HEK293 (cell line): ENCODE measurements around the gene LITAFD.
A peak's percentile ranks its signal among the peaks of the same experiment; 100 is the strongest.

Experiments
- CTCF ChIA-PET: fragments of 350-600 bp; formaldehyde crosslinking; extraction: SDS; loops from one replicate; lab custom pipeline; 2021; ENCODE audit warnings: antibody characterized with exemption; lab: Yijun Ruan, JAX
- POLR2A ChIA-PET: fragments of 300-600 bp; formaldehyde crosslinking; extraction: SDS; loops from one replicate; lab custom pipeline; 2020; ENCODE audit warnings: antibody characterized with exemption, inconsistent platforms; lab: Yijun Ruan, JAX
- H3K27ac ChIP-seq: fragments of 200-500 bp; sonication (Bioruptor generic); 2 replicates; pipeline ENCODE4 v1.5.1; 2014; ENCODE audit warnings: low read depth, low read length, control low read depth, inconsistent platforms; ENCODE audit errors: extremely low read depth
- H3K36me3 ChIP-seq, 2 experiments: fragments of 200-500 bp in 1 of 2; sonication (Bioruptor generic) in 1 of 2; 1 replicate in 1 of 2; 2 replicates in 1 of 2; pipeline ENCODE4 v1.5.1; 2014 to 2017; ENCODE audit warnings: inconsistent platforms in 2 of 2, low read length in 2 of 2; ENCODE audit not compliant: control insufficient read depth in 2 of 2, insufficient read depth in 1 of 2
- H3K4me1 ChIP-seq: fragments of 200-500 bp; sonication (Bioruptor generic); 2 replicates; pipeline ENCODE4 v1.5.1; 2014; ENCODE audit warnings: mild to moderate bottlenecking, low read length, inconsistent platforms; ENCODE audit not compliant: control insufficient read depth, insufficient read depth
- H3K4me3 ChIP-seq: 2 replicates; pipeline ENCODE4 v1.5.1; 2011; ENCODE audit warnings: low read depth, mild to moderate bottlenecking, control low read depth, low read length, moderate library complexity
- H3K9me3 ChIP-seq: fragments of 200-500 bp; sonication (Bioruptor generic); 2 replicates; pipeline ENCODE4 v1.5.1; 2014; ENCODE audit warnings: low read depth, low read length, inconsistent platforms; ENCODE audit not compliant: control insufficient read depth, insufficient read depth
- HOXC10 ChIP-seq: sonication (generic); formaldehyde crosslinking; IDR thresholded peaks from 2 replicates; pipeline ENCODE4 v1.8.1; 2023; ENCODE audit warnings: mild to moderate bottlenecking, missing genetic modification reagents
- KLF1 ChIP-seq: fragments of 450-650 bp; formaldehyde crosslinking; IDR thresholded peaks from 2 replicates; pipeline ENCODE4 v1.5.1; 2016; ENCODE audit warnings: missing biosample characterization, missing genetic modification characterization
- SCRT2 ChIP-seq: fragments of 450-650 bp; formaldehyde crosslinking; IDR thresholded peaks from 2 replicates; pipeline ENCODE4 v1.5.1; 2016; ENCODE audit warnings: missing biosample characterization, missing genetic modification characterization
- WT1 ChIP-seq: fragments of 450-650 bp; formaldehyde crosslinking; IDR thresholded peaks from 2 replicates; pipeline ENCODE4 v1.5.1; 2016; ENCODE audit warnings: missing biosample characterization, missing genetic modification characterization
- ZBTB20 ChIP-seq: fragments of 450-650 bp; formaldehyde crosslinking; IDR thresholded peaks from 2 replicates; pipeline ENCODE4 v1.5.1; 2016; ENCODE audit warnings: missing biosample characterization, missing genetic modification characterization
- ZNF2 ChIP-seq: fragments of 450-650 bp; formaldehyde crosslinking; IDR thresholded peaks from 2 replicates; pipeline ENCODE4 v1.5.1; 2016; ENCODE audit warnings: missing biosample characterization, missing genetic modification characterization
- ZNF202 ChIP-seq: fragments of 450-650 bp; formaldehyde crosslinking; IDR thresholded peaks from 2 replicates; pipeline ENCODE4 v1.5.1; 2016; ENCODE audit warnings: missing biosample characterization, missing genetic modification characterization, borderline replicate concordance
- ZNF76 ChIP-seq: fragments of 450-650 bp; formaldehyde crosslinking; IDR thresholded peaks from 2 replicates; pipeline ENCODE4; 2016; ENCODE audit warnings: low read depth, missing biosample characterization, missing genetic modification characterization, borderline replicate concordance
- TF ChIP-seq, protein P1 (sequence below): IDR thresholded peaks from 2 replicates; pipeline ENCODE4 v1.6.1; 2011; ENCODE audit warnings: mild to moderate bottlenecking, low read depth, low read length, borderline replicate concordance
- TF ChIP-seq, protein P2 (sequence below): fragments of 450-650 bp; formaldehyde crosslinking; IDR thresholded peaks from 2 replicates; pipeline ENCODE4 v1.5.1; 2016; ENCODE audit warnings: missing biosample characterization, missing genetic modification characterization
- TF ChIP-seq, protein P3 (sequence below): fragments of 450-650 bp; formaldehyde crosslinking; IDR thresholded peaks from 2 replicates; pipeline ENCODE4 v1.5.1; 2016; ENCODE audit warnings: missing biosample characterization, missing genetic modification characterization
- TF ChIP-seq, protein P4 (sequence below): fragments of 450-650 bp; formaldehyde crosslinking; IDR thresholded peaks from 2 replicates; pipeline ENCODE4 v1.5.1; 2016; ENCODE audit warnings: missing biosample characterization, missing genetic modification characterization

Gene LITAFD

DNA sequence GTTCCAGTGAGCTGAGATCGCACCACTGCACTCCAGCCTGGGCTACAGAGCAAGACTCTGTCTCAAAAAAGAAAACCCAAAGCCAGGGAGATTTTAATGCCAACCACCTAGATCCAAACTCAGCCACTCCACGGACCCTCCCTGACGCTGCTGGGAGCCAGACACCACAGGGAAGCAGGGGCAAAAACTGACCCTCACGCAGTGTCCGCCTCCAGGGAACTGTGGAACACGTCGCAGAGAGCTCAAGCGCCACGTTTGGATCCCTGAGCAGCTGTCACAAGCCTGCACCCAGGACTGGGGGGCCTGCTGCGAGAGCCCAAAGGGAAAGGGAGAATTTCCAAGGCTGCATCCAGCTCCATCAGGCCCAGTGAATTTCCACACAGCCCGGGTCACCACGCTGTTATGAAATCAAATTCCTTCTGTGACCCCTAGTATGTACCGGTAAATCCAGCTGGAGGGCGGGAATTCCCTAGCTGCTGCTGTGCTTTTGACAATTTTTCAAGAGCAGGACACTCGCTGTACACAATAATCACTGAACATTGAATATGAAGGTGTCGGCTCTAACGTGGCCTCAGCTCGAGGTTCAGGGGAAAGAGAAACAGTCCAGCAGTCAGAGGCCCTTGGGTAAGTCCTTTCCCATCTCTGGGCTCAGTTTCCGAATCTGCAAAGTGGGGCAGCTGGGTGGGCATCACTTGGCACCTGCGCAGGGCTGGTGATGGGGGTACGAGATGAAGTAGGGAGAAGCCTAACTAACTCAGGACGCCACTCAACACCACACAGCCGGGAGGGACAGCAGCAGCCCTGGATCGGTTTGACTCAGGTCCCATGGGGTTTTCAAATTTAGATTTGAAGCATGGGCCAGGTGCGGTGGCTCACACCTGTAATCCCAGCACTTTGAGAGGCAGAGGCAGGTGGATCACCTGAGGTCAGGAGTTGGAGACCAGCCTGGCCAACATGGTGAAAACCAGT, 22.0 kb upstream of the LITAFD start:
- CTCF ChIA-PET = interaction anchor here (0.8 kb wide), 1 partner anchor 19 kb away, joined by 6 read pairs; no protein-coding TSS in a partner anchor
- H3K27ac ChIP-seq = no peak overlapping the region
- H3K4me1 ChIP-seq = peaks cover 8% of the 10 kb centered on the region
- H3K4me3 ChIP-seq = no peak overlapping the region
- peaks cover 0 to 46% of the 10 kb centered on the region in 2 experiments; a peak in 2 of 3 replicates for H3K36me3 ChIP-seq
- no peak for TF ChIP-seq ZNF2 (tag by site-specific recombination)
- TF ChIP-seq, protein P1, sequence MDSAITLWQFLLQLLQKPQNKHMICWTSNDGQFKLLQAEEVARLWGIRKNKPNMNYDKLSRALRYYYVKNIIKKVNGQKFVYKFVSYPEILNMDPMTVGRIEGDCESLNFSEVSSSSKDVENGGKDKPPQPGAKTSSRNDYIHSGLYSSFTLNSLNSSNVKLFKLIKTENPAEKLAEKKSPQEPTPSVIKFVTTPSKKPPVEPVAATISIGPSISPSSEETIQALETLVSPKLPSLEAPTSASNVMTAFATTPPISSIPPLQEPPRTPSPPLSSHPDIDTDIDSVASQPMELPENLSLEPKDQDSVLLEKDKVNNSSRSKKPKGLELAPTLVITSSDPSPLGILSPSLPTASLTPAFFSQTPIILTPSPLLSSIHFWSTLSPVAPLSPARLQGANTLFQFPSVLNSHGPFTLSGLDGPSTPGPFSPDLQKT = no peak
- TF ChIP-seq SCRT2 (tag by site-specific recombination) = no peak
- TF ChIP-seq ZNF202 (tag by site-specific recombination) = no peak
- no peak for TF ChIP-seq ZNF76 (tag by site-specific recombination)
- TF ChIP-seq, protein P2, sequence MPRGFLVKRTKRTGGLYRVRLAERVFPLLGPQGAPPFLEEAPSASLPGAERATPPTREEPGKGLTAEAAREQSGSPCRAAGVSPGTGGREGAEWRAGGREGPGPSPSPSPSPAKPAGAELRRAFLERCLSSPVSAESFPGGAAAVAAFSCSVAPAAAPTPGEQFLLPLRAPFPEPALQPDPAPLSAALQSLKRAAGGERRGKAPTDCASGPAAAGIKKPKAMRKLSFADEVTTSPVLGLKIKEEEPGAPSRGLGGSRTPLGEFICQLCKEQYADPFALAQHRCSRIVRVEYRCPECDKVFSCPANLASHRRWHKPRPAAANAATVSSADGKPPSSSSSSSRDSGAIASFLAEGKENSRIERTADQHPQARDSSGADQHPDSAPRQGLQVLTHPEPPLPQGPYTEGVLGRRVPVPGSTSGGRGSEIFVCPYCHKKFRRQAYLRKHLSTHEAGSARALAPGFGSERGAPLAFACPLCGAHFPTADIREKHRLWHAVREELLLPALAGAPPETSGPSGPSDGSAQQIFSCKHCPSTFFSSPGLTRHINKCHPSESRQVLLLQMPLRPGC (tag by site-specific recombination) = no peak
- TF ChIP-seq ZBTB20 (tag by site-specific recombination) = no peak
- no peak for TF ChIP-seq KLF1
- TF ChIP-seq WT1 (tag by site-specific recombination) = no peak
- no peaks in the 10 kb centered on the region for H3K9me3 ChIP-seq
- POLR2A ChIA-PET = no interaction called here

DNA sequence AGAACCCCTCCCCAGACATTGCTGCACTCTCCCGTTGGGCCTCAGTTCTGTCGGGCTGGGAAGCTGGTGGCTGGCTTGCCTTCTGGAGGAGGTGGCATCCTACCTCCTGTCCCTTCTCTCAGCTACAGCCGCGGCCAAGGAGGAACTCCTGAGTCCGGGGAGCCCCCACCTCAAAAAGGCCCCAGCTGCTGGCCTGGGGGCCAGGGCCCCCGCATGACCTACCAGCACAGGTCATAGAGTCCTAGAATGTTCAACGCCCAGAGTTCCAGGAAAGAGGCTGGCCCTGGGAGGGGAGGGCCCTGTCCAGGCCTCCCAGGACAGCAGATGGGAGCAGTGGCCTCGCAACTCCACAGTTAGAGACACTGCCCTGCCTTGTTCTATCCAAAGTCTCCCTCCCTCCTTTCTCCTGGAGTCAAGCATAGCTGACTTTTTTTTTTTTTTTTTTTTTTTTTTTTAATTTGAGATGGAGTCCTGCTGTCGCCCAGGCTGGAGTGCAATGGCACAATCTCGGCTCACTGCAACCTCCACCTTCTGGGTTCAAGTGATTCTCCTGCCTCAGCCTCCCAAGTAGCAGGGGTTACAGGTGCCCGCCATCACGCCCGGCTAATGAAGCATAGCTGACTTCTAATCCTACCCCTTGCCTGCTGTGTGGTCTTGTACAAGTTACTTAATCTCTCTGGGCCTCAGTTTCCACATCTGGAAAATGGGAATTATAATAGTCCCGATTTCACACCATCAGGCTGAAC, 20.4 kb upstream of the LITAFD start:
- Histone ChIP-seq H3K4me3 (no peak overlapping the region), H3K27ac (no peak overlapping the region), H3K9me3 (no peaks in the 10 kb centered on the region), H3K36me3 (peaks cover 0 to 39% of the 10 kb centered on the region in 2 experiments; a peak in 2 of 3 replicates), H3K4me1 (peaks cover 8% of the 10 kb centered on the region)
- ChIA-PET CTCF (interaction anchor here (0.6 to 4.2 kb wide), 4 partner anchors 12 to 632 kb away, joined by 3 to 28 read pairs (median 6); no protein-coding TSS in a partner anchor), POLR2A (no interaction called here)
- no peak for TF ChIP-seq HOXC10 (CRISPR knock-in tag)
- TF ChIP-seq, protein P3, sequence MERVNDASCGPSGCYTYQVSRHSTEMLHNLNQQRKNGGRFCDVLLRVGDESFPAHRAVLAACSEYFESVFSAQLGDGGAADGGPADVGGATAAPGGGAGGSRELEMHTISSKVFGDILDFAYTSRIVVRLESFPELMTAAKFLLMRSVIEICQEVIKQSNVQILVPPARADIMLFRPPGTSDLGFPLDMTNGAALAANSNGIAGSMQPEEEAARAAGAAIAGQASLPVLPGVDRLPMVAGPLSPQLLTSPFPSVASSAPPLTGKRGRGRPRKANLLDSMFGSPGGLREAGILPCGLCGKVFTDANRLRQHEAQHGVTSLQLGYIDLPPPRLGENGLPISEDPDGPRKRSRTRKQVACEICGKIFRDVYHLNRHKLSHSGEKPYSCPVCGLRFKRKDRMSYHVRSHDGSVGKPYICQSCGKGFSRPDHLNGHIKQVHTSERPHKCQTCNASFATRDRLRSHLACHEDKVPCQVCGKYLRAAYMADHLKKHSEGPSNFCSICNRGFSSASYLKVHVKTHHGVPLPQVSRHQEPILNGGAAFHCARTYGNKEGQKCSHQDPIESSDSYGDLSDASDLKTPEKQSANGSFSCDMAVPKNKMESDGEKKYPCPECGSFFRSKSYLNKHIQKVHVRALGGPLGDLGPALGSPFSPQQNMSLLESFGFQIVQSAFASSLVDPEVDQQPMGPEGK (tag by site-specific recombination) = 0 out of 2 replicates have a peak, but pooled peaks have one; percentile 27
- TF ChIP-seq, protein P4, sequence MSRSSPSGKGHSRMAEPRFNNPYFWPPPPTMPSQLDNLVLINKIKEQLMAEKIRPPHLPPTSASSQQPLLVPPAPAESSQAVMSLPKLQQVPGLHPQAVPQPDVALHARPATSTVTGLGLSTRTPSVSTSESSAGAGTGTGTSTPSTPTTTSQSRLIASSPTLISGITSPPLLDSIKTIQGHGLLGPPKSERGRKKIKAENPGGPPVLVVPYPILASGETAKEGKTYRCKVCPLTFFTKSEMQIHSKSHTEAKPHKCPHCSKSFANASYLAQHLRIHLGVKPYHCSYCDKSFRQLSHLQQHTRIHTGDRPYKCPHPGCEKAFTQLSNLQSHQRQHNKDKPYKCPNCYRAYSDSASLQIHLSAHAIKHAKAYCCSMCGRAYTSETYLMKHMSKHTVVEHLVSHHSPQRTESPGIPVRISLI (tag by site-specific recombination) = peak; percentile 60; the same call in 1 of the 2 replicates
